ENCODE data around the gene FARS2. TPM values are rescaled to one million over a fixed set of nuclear protein-coding genes. Genes with fewer than 3 reads are reported as not detected.

Gene FARS2
- polyA plus RNA-seq, 1 donor from 2014 or later = 11.9 TPM

DNA sequence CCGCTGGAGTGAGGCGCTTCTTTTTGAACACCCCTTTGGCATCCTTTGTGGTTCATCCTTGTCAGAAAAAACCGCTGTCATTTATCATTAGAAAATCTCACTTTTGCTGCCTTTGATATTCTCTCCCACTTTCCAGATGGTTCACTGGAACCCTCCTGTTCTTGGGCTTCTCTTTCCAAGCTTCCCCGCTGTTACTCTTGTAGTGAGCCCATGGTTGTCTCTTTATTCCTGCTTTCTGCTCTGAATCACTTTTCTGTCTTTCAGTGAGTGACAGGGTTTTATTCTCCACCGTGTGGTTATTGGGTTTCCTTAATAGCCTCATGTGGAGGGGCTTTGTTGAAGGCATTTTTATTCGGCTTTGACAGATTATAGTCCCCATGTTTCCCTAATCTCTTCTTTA lies 117.0 kb downstream of the FARS2 start:
- peaks cover 5% of the 10 kb centered on the region for H3F3A ChIP-seq (ENCODE audit: insufficient read depth, low read length, poor library complexity, severe bottlenecking)
- peak; percentile 10 for TF ChIP-seq RAD21 (conservative IDR thresholded peaks at IDR 0.05)
- TF ChIP-seq TAF1 (IDR thresholded peaks at IDR 0.05; ENCODE audit: low read depth) = no peak
- no peak for TF ChIP-seq EP300 (conservative IDR thresholded peaks at IDR 0.05; ENCODE audit: poor library complexity, severe bottlenecking)
- no peak for TF ChIP-seq EZH2 (IDR thresholded peaks at IDR 0.05; ENCODE audit: borderline replicate concordance, insufficient read depth, low read length, poor library complexity, severe bottlenecking)
- TF ChIP-seq SMC3 (conservative IDR thresholded peaks at IDR 0.05; ENCODE audit: poor library complexity) = no peak
- TF ChIP-seq CTCF (IDR thresholded peaks at IDR 0.05; ENCODE audit: poor library complexity, severe bottlenecking) = no peak
- H3K9ac ChIP-seq (ENCODE audit: low read length) = peak overlapping the region; percentile 39
- peak overlapping the region; percentile 14 for H2AFZ ChIP-seq (ENCODE audit: low read depth, low read length)
- peak overlapping the region; percentile 36 for H3K4me3 ChIP-seq (ENCODE audit: low read length)
- no peaks in the 10 kb centered on the region for H3K27me3 ChIP-seq (ENCODE audit: insufficient read depth, low read depth, low read length)
- no peaks in the 10 kb centered on the region for H3K36me3 ChIP-seq (ENCODE audit: insufficient read depth, low read length)
- no peaks in the 10 kb centered on the region for H3K79me2 ChIP-seq (replicated peaks; ENCODE audit: insufficient read depth, low read length)
- H3K27ac ChIP-seq (ENCODE audit: low read length) = peak overlapping the region; percentile 67
- H3K9me2 ChIP-seq (ENCODE audit: insufficient read depth, low read length) = no peaks in the 10 kb centered on the region
- H3K9me3 ChIP-seq (ENCODE audit: low read length) = no peaks in the 10 kb centered on the region
- peak overlapping the region; percentile 28 for H3K4me2 ChIP-seq (ENCODE audit: low read length)
- H4K20me1 ChIP-seq (ENCODE audit: insufficient read depth) = no peaks in the 10 kb centered on the region

GRCh38 chr6:5379647-5380242 lies 118.4 kb downstream of the FARS2 start:
- no peak overlapping the region for H2AFZ ChIP-seq (ENCODE audit: low read depth, low read length)
- H3K9ac ChIP-seq (ENCODE audit: low read length) = no peak overlapping the region
- H3K27me3 ChIP-seq (ENCODE audit: insufficient read depth, low read depth, low read length) = no peaks in the 10 kb centered on the region
- H3K9me2 ChIP-seq (ENCODE audit: insufficient read depth, low read length) = no peaks in the 10 kb centered on the region
- peaks cover 5% of the 10 kb centered on the region for H3F3A ChIP-seq (ENCODE audit: insufficient read depth, low read length, poor library complexity, severe bottlenecking)
- peak overlapping the region; percentile 67 for H3K27ac ChIP-seq (ENCODE audit: low read length)
- no peaks in the 10 kb centered on the region for H3K79me2 ChIP-seq (replicated peaks; ENCODE audit: insufficient read depth, low read length)
- no peaks in the 10 kb centered on the region for H3K36me3 ChIP-seq (ENCODE audit: insufficient read depth, low read length)
- TF ChIP-seq CTCF (IDR thresholded peaks at IDR 0.05; ENCODE audit: poor library complexity, severe bottlenecking) (peak; percentile 47), RAD21 (conservative IDR thresholded peaks at IDR 0.05) (peak; percentile 43), REST (IDR thresholded peaks at IDR 0.05; ENCODE audit: borderline replicate concordance) (no peak), SMC3 (conservative IDR thresholded peaks at IDR 0.05; ENCODE audit: poor library complexity) (peak; percentile 29)
- H3K4me3 ChIP-seq (ENCODE audit: low read length) = no peak overlapping the region
- no peaks in the 10 kb centered on the region for H4K20me1 ChIP-seq (ENCODE audit: insufficient read depth)
- no peak overlapping the region for H3K4me2 ChIP-seq (ENCODE audit: low read length)
- no peaks in the 10 kb centered on the region for H3K9me3 ChIP-seq (ENCODE audit: low read length)
